Small intestine (tissue), 7 donors: ENCODE results near the gene MMP2. TPM values are rescaled to one million over a fixed set of nuclear protein-coding genes. Genes with fewer than 3 reads are reported as not detected.

Experiments
- DNase-seq, 2 donors: peaks; one replicate each; pipeline versions ENCODE4 v3.0.0 to v3.0.0-alpha.2; 2013
- FAIRE-seq: peaks from 2 replicates; lab custom pipeline; 2012; peaks lifted over from hg19 to GRCh38; lab: Jason Lieb, UNC
- H3K27ac ChIP-seq, 3 donors: one replicate each; pipeline ENCODE4 v1.5.1; 2013; ENCODE audit warnings: low read length in 2 of 3, mild to moderate bottlenecking in 2 of 3, control low read depth in 1 of 3, inconsistent platforms in 1 of 3, low read depth in 1 of 3, moderate library complexity in 1 of 3
- H3K27me3 ChIP-seq, 3 donors: one replicate each; pipeline ENCODE4 v1.6.1; 2013; ENCODE audit warnings: low read length in 3 of 3, inconsistent platforms in 1 of 3; ENCODE audit not compliant: control insufficient read depth in 3 of 3, insufficient read depth in 3 of 3
- H3K36me3 ChIP-seq, 3 donors: one replicate each; pipeline ENCODE4 v1.6.1; 2013; ENCODE audit warnings: low read length in 3 of 3, inconsistent platforms in 1 of 3, low read depth in 1 of 3, mild to moderate bottlenecking in 1 of 3, moderate library complexity in 1 of 3; ENCODE audit not compliant: control insufficient read depth in 3 of 3, insufficient read depth in 2 of 3
- H3K4me1 ChIP-seq, 3 donors: one replicate each; pipeline ENCODE4 v1.6.1; 2013; ENCODE audit warnings: low read length in 2 of 3, inconsistent platforms in 1 of 3, low read depth in 1 of 3, mild to moderate bottlenecking in 1 of 3, moderate library complexity in 1 of 3; ENCODE audit not compliant: control insufficient read depth in 3 of 3, insufficient read depth in 2 of 3
- H3K4me3 ChIP-seq, 3 donors: one replicate each; pipeline ENCODE4 v1.5.1; 2013; ENCODE audit warnings: low read length in 3 of 3, control low read depth in 1 of 3, inconsistent platforms in 1 of 3, low read depth in 1 of 3, mild to moderate bottlenecking in 1 of 3, moderate library complexity in 1 of 3
- H3K9me3 ChIP-seq, 2 donors: one replicate each; pipeline ENCODE4 v1.6.1; 2013; ENCODE audit warnings: low read depth in 1 of 2, low read length in 1 of 2; ENCODE audit not compliant: control insufficient read depth in 2 of 2, insufficient read depth in 1 of 2
- WGBS, 3 donors: extraction: QIAGEN DNeasy Blood & Tissue Kit; methylation state at CpG; one replicate each; pipeline ENCODE4 v1.1.7; 2013; 5-methylcytosine and 5-hydroxymethylcytosine counted together
- polyA plus RNA-seq, 4 donors: library from polyadenylated mRNA; stranded (reverse) in 3 of 4; unstranded in 1 of 4; fragments of 200-250 nt in 3 of 4; fragments of 120-200 nt in 1 of 4; gene quantifications; one replicate each; pipeline versions ENCODE4 v1.2.1 to v1.2.3, GENCODE V29; 2013
- donor health status: healthy with polysubstance abuse.
- donor health status: control.
- donor health status: control.
- donor health status: Bipolar disorder and iron deficiency.
- donor health status: healthy.

MMP2 gene
- polyA plus RNA-seq, 4 donors = 1.6 to 97.2 (median 41.2) TPM

DNA sequence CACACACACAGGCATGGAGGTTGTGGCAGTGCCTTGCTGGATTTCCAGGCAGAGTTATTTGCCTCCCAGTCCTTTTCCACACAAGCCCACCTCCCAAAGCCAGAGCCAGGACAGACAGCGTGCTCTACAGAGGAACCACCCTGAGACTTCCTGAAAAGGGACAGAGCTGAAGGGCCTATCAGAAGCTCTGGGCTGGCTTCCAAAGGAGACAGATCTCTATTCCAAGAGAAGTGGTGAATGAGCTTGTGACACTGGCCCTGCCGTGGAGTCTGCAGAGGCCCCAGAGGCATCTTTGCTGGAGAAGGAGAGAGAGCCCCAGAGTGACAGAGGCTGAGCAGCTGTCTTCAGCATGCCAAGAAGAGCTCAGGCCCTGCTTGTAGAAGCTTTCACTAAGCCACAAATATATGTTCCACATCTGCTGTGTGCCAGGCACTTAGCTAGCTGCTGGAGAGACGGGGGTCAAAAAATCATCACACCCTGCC is 21.6 kb downstream of the MMP2 start:
- no peak overlapping the region for H3K27ac ChIP-seq
- 33 to 48% (median 41%) methylated on average over 3 of the region's 3 CpGs for WGBS, 3 donors
- no peak for FAIRE-seq

DNA sequence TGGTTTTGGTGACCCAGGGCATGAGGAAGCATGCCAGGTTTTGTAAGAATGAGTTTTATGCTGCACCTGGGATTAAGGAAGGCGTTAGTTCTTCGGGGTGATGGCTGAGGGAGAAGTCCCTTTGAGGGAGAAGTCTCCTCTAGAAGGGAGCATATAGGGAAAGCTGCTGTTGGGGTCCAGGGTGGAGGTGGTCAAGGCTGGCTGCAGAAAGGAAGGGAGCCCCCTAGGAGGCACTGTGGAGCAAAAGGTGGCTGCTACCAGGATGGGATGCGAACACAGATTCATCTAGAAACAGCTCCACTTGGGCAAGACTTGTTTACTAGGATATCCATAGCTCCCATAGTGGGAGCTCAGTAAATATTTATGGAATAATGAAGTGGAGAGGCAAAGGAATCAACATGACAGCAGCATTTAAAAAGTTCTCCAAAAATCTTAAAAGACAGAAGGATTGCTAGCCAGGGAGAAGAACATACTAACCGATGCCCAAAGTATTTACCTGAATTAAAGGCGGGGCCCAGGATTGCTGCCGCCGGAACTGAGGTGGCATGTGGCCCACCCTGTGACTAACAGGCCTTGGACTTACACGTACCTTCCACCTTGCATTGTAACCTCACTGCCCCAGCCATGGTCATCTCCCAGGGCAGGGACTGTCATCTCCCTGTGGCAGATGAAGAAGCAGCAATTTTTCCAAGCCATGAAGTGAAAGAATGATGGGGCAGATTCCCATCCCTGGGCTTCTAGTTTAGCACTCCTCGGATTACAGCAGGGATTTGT is 22.7 kb downstream of the MMP2 start:
- Histone ChIP-seq H3K9me3 (no peaks in the 10 kb centered on the region), H3K27ac (peak overlapping the region in 1 of 3 donors; percentile 27), H3K36me3 (peaks cover 0 to 20% (median 0%) of the 10 kb centered on the region in 3 donors), H3K4me3 (no peak overlapping the region), H3K4me1 (peaks cover 2 to 14% (median 12%) of the 10 kb centered on the region in 3 donors), H3K27me3 (no peaks in the 10 kb centered on the region)
- 45 to 64% (median 56%) methylated on average over 9 of the region's 9 CpGs for WGBS, 3 donors
- FAIRE-seq (no peak), DNase-seq (peak in 1 of 2 donors; percentile 11)

More for the DNA sequence above, 21.6 kb downstream of the MMP2 start:
- no peak overlapping the region for H3K4me3 ChIP-seq
- H3K36me3 ChIP-seq = peaks cover 0 to 17% (median 0%) of the 10 kb centered on the region in 3 donors
- no peaks in the 10 kb centered on the region for H3K27me3 ChIP-seq
- peak; percentile 20 to 28 for DNase-seq
- H3K4me1 ChIP-seq = peaks cover 2 to 14% (median 12%) of the 10 kb centered on the region in 3 donors
- no peaks in the 10 kb centered on the region for H3K9me3 ChIP-seq

DNA sequence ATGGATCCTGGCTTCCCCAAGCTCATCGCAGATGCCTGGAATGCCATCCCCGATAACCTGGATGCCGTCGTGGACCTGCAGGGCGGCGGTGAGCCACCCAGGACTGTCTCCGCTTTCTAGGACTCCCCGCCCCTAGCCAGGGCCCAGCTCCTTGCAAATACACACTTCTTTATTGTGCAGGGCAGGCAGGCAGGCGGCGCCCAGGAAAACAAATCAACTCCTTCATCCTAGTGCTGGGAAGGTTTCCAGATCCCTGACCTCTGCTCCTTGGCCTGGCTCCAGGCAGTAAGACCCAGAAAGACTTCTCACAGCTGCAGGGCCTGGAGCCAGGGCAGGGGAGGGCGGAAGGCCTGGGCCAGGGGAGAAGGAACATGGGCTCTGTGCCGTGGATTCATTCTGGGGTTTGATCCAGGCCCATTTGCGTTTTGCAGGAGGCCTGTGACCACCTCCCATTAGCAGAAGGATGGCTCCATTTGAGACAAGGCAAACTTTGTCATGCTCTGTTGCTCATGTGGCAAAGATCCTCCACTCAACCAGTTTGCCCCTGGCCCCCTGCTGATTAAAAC is 23.9 kb downstream of the MMP2 start:
- Histone ChIP-seq H3K36me3 (peaks cover 0 to 19% (median 0%) of the 10 kb centered on the region in 3 donors), H3K4me3 (no peak overlapping the region), H3K9me3 (no peaks in the 10 kb centered on the region), H3K4me1 (peaks cover 2 to 14% (median 12%) of the 10 kb centered on the region in 3 donors), H3K27ac (peak overlapping the region; percentile 28 to 66 (median 60)), H3K27me3 (no peaks in the 10 kb centered on the region)
- FAIRE-seq (no peak), DNase-seq (peak; percentile 78 to 96)
- 7 to 32% (median 25%) methylated on average over 13 of the region's 13 CpGs for WGBS, 3 donors

DNA sequence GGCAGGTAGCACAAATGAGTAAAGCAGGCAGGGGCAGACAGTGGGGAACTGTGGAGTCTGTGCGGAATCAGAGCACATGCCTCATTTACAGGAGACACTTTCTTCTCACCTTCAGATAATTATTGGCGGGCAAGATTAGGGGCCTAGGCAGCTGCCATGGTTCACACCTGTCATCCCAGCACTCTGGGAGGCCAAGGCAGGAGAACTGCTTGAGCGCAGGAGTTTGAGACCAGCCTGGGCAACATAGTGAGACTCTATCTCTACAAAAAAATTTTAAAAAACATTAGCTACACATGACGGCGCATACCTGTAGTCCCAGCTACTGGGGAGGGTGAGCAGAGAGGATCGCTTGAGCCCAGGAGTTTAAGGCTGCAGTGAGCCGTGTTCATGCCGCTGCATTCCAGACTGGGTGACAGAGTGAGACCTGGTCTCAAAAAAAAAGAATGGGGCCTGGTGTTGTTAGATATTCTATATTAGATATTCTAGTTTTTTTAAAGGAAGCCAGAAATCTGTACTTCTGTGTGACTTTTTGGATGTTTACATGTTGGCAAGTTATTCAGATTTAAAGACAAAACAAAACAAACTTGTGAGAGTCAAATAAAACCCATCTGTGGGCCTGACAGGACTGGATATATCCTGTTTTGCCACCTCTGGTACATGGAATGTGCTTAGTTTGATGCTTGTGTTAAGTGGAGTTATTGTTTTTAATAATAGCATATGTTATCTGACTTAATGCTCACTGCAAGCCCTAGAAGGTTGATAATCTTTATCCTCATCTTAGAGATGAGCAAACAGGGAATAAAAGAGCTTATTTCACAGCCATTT is 24.9 kb downstream of the MMP2 start:
- WGBS, 3 donors = 79 to 88% (median 87%) methylated on average over 8 of the region's 8 CpGs
- Histone ChIP-seq H3K27me3 (peaks cover 0 to 7% (median 0%) of the 10 kb centered on the region in 3 donors), H3K36me3 (peaks cover 0 to 14% (median 0%) of the 10 kb centered on the region in 3 donors), H3K27ac (peak overlapping the region in 1 of 3 donors; percentile 11), H3K4me1 (peaks cover 2 to 17% (median 12%) of the 10 kb centered on the region in 3 donors), H3K4me3 (no peak overlapping the region), H3K9me3 (no peaks in the 10 kb centered on the region)
- FAIRE-seq (no peak), DNase-seq (no peak)

DNA sequence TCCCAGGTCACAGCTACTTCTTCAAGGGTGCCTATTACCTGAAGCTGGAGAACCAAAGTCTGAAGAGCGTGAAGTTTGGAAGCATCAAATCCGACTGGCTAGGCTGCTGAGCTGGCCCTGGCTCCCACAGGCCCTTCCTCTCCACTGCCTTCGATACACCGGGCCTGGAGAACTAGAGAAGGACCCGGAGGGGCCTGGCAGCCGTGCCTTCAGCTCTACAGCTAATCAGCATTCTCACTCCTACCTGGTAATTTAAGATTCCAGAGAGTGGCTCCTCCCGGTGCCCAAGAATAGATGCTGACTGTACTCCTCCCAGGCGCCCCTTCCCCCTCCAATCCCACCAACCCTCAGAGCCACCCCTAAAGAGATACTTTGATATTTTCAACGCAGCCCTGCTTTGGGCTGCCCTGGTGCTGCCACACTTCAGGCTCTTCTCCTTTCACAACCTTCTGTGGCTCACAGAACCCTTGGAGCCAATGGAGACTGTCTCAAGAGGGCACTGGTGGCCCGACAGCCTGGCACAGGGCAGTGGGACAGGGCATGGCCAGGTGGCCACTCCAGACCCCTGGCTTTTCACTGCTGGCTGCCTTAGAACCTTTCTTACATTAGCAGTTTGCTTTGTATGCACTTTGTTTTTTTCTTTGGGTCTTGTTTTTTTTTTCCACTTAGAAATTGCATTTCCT is 26.5 kb downstream of the MMP2 start:
- H3K27me3 ChIP-seq = peaks cover 0 to 12% (median 2%) of the 10 kb centered on the region in 3 donors
- peaks cover 2 to 17% (median 12%) of the 10 kb centered on the region in 3 donors for H3K4me1 ChIP-seq
- no peak overlapping the region for H3K27ac ChIP-seq
- peaks cover 0 to 14% (median 0%) of the 10 kb centered on the region in 3 donors for H3K36me3 ChIP-seq
- DNase-seq (no peak), FAIRE-seq (no peak)
- H3K4me3 ChIP-seq = no peak overlapping the region
- 86 to 92% (median 90%) methylated on average over 10 of the region's 10 CpGs for WGBS, 3 donors
- H3K9me3 ChIP-seq = no peaks in the 10 kb centered on the region

DNA sequence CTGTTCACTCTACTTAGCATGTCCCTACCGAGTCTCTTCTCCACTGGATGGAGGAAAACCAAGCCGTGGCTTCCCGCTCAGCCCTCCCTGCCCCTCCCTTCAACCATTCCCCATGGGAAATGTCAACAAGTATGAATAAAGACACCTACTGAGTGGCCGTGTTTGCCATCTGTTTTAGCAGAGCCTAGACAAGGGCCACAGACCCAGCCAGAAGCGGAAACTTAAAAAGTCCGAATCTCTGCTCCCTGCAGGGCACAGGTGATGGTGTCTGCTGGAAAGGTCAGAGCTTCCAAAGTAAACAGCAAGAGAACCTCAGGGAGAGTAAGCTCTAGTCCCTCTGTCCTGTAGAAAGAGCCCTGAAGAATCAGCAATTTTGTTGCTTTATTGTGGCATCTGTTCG is 27.1 kb downstream of the MMP2 start:
- H3K27ac ChIP-seq = no peak overlapping the region

DNA sequence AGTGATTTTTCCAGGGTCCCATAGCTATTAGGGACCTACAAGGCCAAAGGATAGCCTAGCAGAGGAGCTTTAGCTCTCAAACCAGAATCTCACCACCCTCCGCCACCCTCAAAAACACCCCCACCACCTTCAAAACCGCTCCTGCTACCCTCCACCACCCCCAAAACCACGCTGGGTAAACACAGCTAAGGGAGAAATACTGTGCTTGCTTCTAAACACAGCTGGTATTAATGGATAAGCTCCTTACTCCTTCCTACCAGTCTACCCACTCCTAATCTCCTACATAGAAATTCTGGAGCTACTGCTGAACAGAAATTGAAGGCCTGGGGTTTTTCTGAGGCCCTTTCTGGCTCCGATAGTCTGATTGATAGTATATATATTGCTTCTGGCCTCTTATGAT is 27.7 kb downstream of the MMP2 start:
- DNase-seq (no peak), FAIRE-seq (no peak)
- H3K9me3 ChIP-seq = no peaks in the 10 kb centered on the region
- peaks cover 0 to 12% (median 2%) of the 10 kb centered on the region in 3 donors for H3K27me3 ChIP-seq
- H3K27ac ChIP-seq = no peak overlapping the region
- H3K4me3 ChIP-seq = no peak overlapping the region
- peaks cover 2 to 17% (median 9%) of the 10 kb centered on the region in 3 donors for H3K4me1 ChIP-seq
- H3K36me3 ChIP-seq = peaks cover 0 to 14% (median 0%) of the 10 kb centered on the region in 3 donors
- WGBS, 3 donors = 40 to 66% (median 54%) methylated on average over 4 of the region's 4 CpGs

More for the DNA sequence above, 27.1 kb downstream of the MMP2 start:
- H3K36me3 ChIP-seq = peaks cover 0 to 14% (median 0%) of the 10 kb centered on the region in 3 donors
- H3K4me1 ChIP-seq = peaks cover 2 to 17% (median 10%) of the 10 kb centered on the region in 3 donors
- no peaks in the 10 kb centered on the region for H3K9me3 ChIP-seq
- H3K4me3 ChIP-seq = no peak overlapping the region
- H3K27me3 ChIP-seq = peaks cover 0 to 12% (median 2%) of the 10 kb centered on the region in 3 donors
- WGBS, 3 donors = 65 to 69% (median 67%) methylated on average over 7 of the region's 7 CpGs
- DNase-seq (no peak), FAIRE-seq (no peak)
